Kidney (tissue), 14 donors: ENCODE results near the gene LMOD3. TPM values are rescaled to one million over a fixed set of nuclear protein-coding genes. Genes with fewer than 3 reads are reported as not detected.

Experiments used
- DNase-seq, 5 donors: peaks; one replicate each; pipeline ENCODE4 v3.0.0-alpha.2; 2013 to 2020
- FAIRE-seq: peaks from 2 replicates; lab custom pipeline; 2012; peaks lifted over from hg19 to GRCh38; lab: Jason Lieb, UNC
- H3K27ac ChIP-seq, 2 donors: one replicate each; pipeline ENCODE4 v1.7.0; 2013; ENCODE audit warnings: low read depth in 2 of 2, low read length in 2 of 2, inconsistent platforms in 1 of 2
- H3K27me3 ChIP-seq: one replicate; pipeline ENCODE4 v1.7.1; 2013; ENCODE audit warnings: low read length, inconsistent platforms; ENCODE audit not compliant: control insufficient read depth, insufficient read depth
- H3K36me3 ChIP-seq, 3 donors: one replicate each; pipeline versions ENCODE4 v1.7.0 to v1.7.1; 2013; ENCODE audit warnings: low read length in 3 of 3, control low read depth in 1 of 3, inconsistent platforms in 1 of 3; ENCODE audit not compliant: insufficient read depth in 3 of 3, control insufficient read depth in 2 of 3
- H3K4me1 ChIP-seq, 3 donors: one replicate each; pipeline versions ENCODE4 v1.7.0 to v1.7.1; 2013; ENCODE audit warnings: low read length in 3 of 3, inconsistent platforms in 1 of 3, low read depth in 1 of 3; ENCODE audit not compliant: control insufficient read depth in 2 of 3, insufficient read depth in 2 of 3
- H3K4me3 ChIP-seq, 3 donors: one replicate each; pipeline versions ENCODE4 v1.7.0 to v1.8.1; 2013; ENCODE audit warnings: low read length in 3 of 3, control low read depth in 1 of 3, inconsistent platforms in 1 of 3
- H3K9ac ChIP-seq, 3 donors: one replicate each; pipeline versions ENCODE4 v1.7.0 to v1.7.1; 2013; ENCODE audit warnings: low read length in 3 of 3, control low read depth in 1 of 3, inconsistent platforms in 1 of 3
- H3K9me3 ChIP-seq, 3 donors: one replicate each; pipeline versions ENCODE4 v1.7.0 to v1.7.1; 2013; ENCODE audit warnings: low read length in 3 of 3, control low read depth in 1 of 3, inconsistent platforms in 1 of 3; ENCODE audit not compliant: control insufficient read depth in 2 of 3, insufficient read depth in 1 of 3
- intact Hi-C: fragments of 100-400 bp; cut with DNase I; formaldehyde crosslinking; loops from one replicate; pipeline ENCODE4 v1.11.1; 2022
- polyA plus RNA-seq: library from polyadenylated mRNA; stranded (reverse); fragments of 350-450 nt; fragmentation: Illumina TruSeq; extraction: RNeasy Lipid Tissue Mini Kit (QIAGEN cat#74804); gene quantifications from one replicate; pipeline ENCODE4 v1.2.3, GENCODE V29; 2014; ENCODE audit warnings: low read depth, low replicate concordance; ENCODE audit not compliant: insufficient read depth
- total RNA-seq: library from RNA; stranded (reverse); fragmentation: NEBNext Ultra II Directional; extraction: Animal tissue kit (Norgen Biotek cat#: 25700); gene quantifications from one replicate; pipeline ENCODE4 v1.2.1, GENCODE V29; 2021
- TF ChIP-seq, protein P1 (sequence below): IDR thresholded peaks from 3 replicates; pipeline ENCODE4 v1.5.1; 2012; ENCODE audit warnings: mild to moderate bottlenecking, moderate library complexity, borderline replicate concordance; ENCODE audit not compliant: insufficient read depth; ENCODE audit errors: extremely low read depth
- donor health status: control.
- donor health status: control.
- donor health status: control.
- donor health status: control.
- donor health status: control.
- donor health status: DM: yes; HTN: yes; CAD: no.
- donor health status: Normal renal cell carcinoma (clear cell type).

Gene LMOD3
- total and polyA plus RNA-seq, 2 donors from 2014 or later = 0.09 to 0.28 TPM

DNA sequence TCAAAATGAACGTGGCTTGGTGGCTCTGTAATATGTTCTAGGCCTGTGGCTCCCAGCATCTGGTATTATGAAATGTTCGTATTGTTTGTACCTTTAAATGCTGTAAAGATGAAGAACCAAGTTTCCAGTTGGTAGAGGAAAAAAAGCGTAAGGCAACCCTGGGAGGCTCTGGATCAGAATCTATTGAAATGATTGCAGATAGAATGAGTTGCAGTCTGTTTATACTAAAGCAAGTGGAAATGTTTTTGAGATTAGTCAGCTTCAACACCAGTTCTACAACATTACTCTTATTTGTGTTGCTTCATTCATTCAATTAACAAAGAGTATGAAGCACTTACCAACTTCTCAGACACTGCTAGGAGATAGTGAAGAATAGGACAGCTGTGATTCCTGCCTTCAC lies 32.4 kb downstream of the LMOD3 start:
- Histone ChIP-seq H3K9ac (no peak overlapping the region), H3K4me3 (no peak overlapping the region), H3K4me1 (peaks cover 0 to 31% (median 27%) of the 10 kb centered on the region in 3 donors), H3K36me3 (no peaks in the 10 kb centered on the region), H3K27ac (no peak overlapping the region), H3K9me3 (no peaks in the 10 kb centered on the region), H3K27me3 (no peaks in the 10 kb centered on the region)
- TF ChIP-seq, protein P1, sequence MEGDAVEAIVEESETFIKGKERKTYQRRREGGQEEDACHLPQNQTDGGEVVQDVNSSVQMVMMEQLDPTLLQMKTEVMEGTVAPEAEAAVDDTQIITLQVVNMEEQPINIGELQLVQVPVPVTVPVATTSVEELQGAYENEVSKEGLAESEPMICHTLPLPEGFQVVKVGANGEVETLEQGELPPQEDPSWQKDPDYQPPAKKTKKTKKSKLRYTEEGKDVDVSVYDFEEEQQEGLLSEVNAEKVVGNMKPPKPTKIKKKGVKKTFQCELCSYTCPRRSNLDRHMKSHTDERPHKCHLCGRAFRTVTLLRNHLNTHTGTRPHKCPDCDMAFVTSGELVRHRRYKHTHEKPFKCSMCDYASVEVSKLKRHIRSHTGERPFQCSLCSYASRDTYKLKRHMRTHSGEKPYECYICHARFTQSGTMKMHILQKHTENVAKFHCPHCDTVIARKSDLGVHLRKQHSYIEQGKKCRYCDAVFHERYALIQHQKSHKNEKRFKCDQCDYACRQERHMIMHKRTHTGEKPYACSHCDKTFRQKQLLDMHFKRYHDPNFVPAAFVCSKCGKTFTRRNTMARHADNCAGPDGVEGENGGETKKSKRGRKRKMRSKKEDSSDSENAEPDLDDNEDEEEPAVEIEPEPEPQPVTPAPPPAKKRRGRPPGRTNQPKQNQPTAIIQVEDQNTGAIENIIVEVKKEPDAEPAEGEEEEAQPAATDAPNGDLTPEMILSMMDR = no peak
- FAIRE-seq (no peak), DNase-seq (no peak)
- intact Hi-C loops = no loop called here

DNA sequence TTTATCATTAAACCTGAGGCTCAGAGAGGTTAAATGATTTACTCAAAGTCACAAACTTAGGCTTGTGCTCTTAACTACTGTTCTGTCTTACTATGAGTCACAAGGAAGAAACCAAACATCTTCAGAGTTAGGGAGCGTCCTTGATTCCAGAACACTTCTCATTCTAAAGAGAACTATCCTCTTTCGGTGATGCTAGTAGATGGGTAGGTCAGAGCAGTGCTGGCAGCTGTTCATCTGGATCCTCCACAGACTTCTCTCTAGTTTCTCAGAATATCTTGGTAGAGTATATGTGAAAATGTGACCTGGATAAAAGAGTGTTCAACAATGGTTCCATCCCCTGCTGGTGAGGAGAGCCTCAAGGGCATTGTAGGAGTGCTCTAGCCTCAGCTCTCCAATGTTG lies 34.3 kb downstream of the LMOD3 start:
- no peak overlapping the region for H3K4me3 ChIP-seq
- H3K9ac ChIP-seq = no peak overlapping the region
- no peak for DNase-seq
- H3K36me3 ChIP-seq = no peaks in the 10 kb centered on the region
- TF ChIP-seq, protein P1 = no peak
- H3K9me3 ChIP-seq = no peaks in the 10 kb centered on the region
- no peaks in the 10 kb centered on the region for H3K27me3 ChIP-seq
- H3K4me1 ChIP-seq = peaks cover 0 to 29% (median 17%) of the 10 kb centered on the region in 3 donors
- peak overlapping the region; percentile 2 to 49 for H3K27ac ChIP-seq
- intact Hi-C loops = no loop called here
- FAIRE-seq = no peak

DNA sequence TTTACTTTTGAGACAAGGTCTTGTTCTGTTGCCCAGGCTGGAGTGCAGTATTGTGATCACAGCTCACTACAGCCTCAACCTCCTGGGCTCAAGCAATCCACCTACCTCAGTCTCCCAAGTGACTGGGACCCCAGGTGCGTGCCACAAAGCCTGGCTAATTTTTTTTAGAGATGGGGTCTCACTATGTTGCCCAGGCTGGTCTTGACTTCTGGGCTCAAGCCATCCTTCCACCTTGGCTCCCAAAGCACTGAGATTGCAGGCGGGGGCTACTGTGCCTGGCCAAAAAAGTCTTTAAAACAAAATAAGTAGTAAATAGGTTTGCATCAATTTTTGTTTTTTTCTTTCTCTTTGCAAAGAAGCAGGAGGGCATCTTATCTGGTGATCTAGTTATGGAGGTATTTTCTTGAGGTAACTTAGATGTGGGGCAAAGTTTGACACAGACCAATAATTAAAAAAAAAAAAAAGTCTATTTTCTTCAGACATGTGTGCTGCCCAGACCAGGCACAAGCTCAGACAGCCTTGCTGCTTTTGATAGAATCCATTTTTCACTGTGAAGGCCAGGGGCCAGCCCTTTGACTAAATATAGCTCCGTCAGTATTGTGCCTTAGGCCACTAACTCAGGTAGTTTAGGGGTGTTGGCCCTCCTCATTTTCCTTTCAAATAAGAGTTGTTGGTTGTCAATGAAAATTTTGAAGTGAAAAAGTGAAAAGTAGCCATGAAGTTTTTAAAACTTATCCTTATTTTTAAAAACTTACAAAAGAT lies 35.2 kb downstream of the LMOD3 start:
- Histone ChIP-seq H3K36me3 (no peaks in the 10 kb centered on the region), H3K4me3 (no peak overlapping the region), H3K9me3 (no peaks in the 10 kb centered on the region), H3K27ac (peak overlapping the region; percentile 43 to 52), H3K9ac (no peak overlapping the region), H3K27me3 (no peaks in the 10 kb centered on the region), H3K4me1 (peaks cover 0 to 28% (median 15%) of the 10 kb centered on the region in 3 donors)
- TF ChIP-seq, protein P1 = no peak
- FAIRE-seq = no peak
- intact Hi-C loops = no loop called here
- no peak for DNase-seq
